Measurements from ENCODE around the gene HABP4. TPM values are rescaled to one million over a fixed set of nuclear protein-coding genes. Genes with fewer than 3 reads are reported as not detected.

HABP4 gene
- total and polyA plus RNA-seq, 10 donors: 6.3 to 10.6 (median 7.7) TPM

GRCh38 chr9:96436063-96436455, 13.9 kb upstream of the HABP4 start:
- Histone ChIP-seq H3K9me3 (no peaks in the 10 kb centered on the region), H3K4me1 (no peaks in the 10 kb centered on the region), H3K27me3 (replicated peaks in 1 of 7) (no peaks in the 10 kb centered on the region), H3K27ac (no peak overlapping the region), H3K36me3 (no peaks in the 10 kb centered on the region), H3K4me3 (no peak overlapping the region)
- WGBS, 5 donors: 64 to 81% (median 75%) methylated on average over 2 of the region's 2 CpGs
- DNase-seq: no peak
- intact Hi-C loops (cut with DNase I; ENCODE audit: low total_unique reads): no loop called here
- TF ChIP-seq CTCF (IDR thresholded peaks at IDR 0.05 in 8 of 11, conservative IDR thresholded peaks at IDR 0.05 in 3 of 11) (no peak), POLR2AphosphoS5 (IDR thresholded peaks at IDR 0.05) (no peak), POLR2A (IDR thresholded peaks at IDR 0.05) (no peak)

GRCh38 chr9:96436456-96437126, 13.4 kb upstream of the HABP4 start:
- no peaks in the 10 kb centered on the region for H3K36me3 ChIP-seq
- no peaks in the 10 kb centered on the region for H3K27me3 ChIP-seq (replicated peaks in 1 of 7)
- no peak overlapping the region for H3K27ac ChIP-seq
- intact Hi-C loops (cut with DNase I; ENCODE audit: low total_unique reads): no loop called here
- TF ChIP-seq POLR2A (IDR thresholded peaks at IDR 0.05): no peak
- no peak for TF ChIP-seq CTCF (IDR thresholded peaks at IDR 0.05 in 8 of 11, conservative IDR thresholded peaks at IDR 0.05 in 3 of 11)
- no peak for TF ChIP-seq POLR2AphosphoS5 (IDR thresholded peaks at IDR 0.05)
- no peaks in the 10 kb centered on the region for H3K4me1 ChIP-seq
- DNase-seq: no peak
- WGBS, 5 donors: 84 to 92% (median 89%) methylated on average over 13 to 15 of the region's 15 CpGs
- no peaks in the 10 kb centered on the region for H3K9me3 ChIP-seq
- no peak overlapping the region for H3K4me3 ChIP-seq

- intact Hi-C loops (cut with DNase I; ENCODE audit: low total_unique reads): no loop called here
- WGBS, 5 donors: 94 to 100% (median 98%) methylated on average over 6 to 7 of the region's 7 CpGs
Observed at GRCh38 chr9:96437454-96437853, 12.5 kb upstream of the HABP4 start.

More at GRCh38 chr9:96437454-96437853, 12.5 kb upstream of the HABP4 start:
- DNase-seq: no peak
- Histone ChIP-seq H3K27me3 (replicated peaks in 1 of 7) (no peaks in the 10 kb centered on the region), H3K9me3 (no peaks in the 10 kb centered on the region), H3K4me3 (no peak overlapping the region), H3K36me3 (no peaks in the 10 kb centered on the region), H3K27ac (no peak overlapping the region), H3K4me1 (no peaks in the 10 kb centered on the region)
- TF ChIP-seq POLR2A (IDR thresholded peaks at IDR 0.05) (no peak), CTCF (IDR thresholded peaks at IDR 0.05 in 8 of 11, conservative IDR thresholded peaks at IDR 0.05 in 3 of 11) (no peak), POLR2AphosphoS5 (IDR thresholded peaks at IDR 0.05) (no peak)

Data from spleen (tissue), 11 donors.